ENCODE measurements around the gene EFNB1.
"Not testable (repeated sequence)": the region's sequence is repeated elsewhere in the genome, so short reads cannot be mapped to it uniquely, and the experiment has no call there.

The EFNB1 gene

GRCh38 chrX:68828740-68829581 lies at the start of gene EFNB1:
Gene EFNB1 (plus strand): TSS chrX:68829021. CDS start chrX:68829777, 756 bp downstream.
- ChIA-PET POLR2A (interaction anchor here (0.5 to 1.1 kb wide), 5 partner anchors 199 to 391 kb away, joined by 3 to 5 read pairs (median 3); no protein-coding TSS in a partner anchor), CTCF (interaction anchor here (0.7 to 5.5 kb wide), 21 partner anchors 8 to 562 kb away, joined by 3 to 53 read pairs (median 5); no protein-coding TSS in a partner anchor)
- DNase-seq (ENCODE audit: extremely low spot score) = peak; percentile 85
- no peak for TF ChIP-seq CTCF (IDR thresholded peaks at IDR 0.05; ENCODE audit: control extremely low read depth, extremely low read depth, low read depth, missing control alignments)

GRCh38 chrX:68781295-68781694 lies 47.5 kb upstream of the EFNB1 start:
- CTCF ChIA-PET; POLR2A ChIA-PET; DNase-seq (ENCODE audit: extremely low spot score): not testable (repeated sequence)

DNA sequence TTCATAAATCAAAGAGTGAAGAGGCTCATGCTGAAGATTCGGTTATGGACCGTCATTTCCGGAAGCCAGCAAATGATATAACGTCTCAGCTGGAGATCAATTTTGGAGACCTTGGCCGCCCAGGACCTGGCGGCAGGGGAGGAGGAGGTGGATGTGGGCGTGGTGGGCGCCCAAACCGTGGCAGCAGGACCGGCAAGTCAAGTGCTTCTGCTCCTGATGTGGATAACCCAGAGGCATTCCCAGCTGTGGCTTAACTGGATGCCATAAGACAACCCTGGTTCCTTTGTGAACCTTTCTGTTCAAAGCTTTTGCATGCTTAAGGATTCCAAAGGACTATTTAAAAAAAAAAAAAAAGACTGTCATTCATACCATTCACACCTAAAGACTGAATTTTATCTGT lies 44.0 kb upstream of the EFNB1 start:
- no peak for TF ChIP-seq CTCF (IDR thresholded peaks at IDR 0.05; ENCODE audit: control extremely low read depth, extremely low read depth, low read depth, missing control alignments)
- ChIA-PET CTCF (no interaction called here), POLR2A (no interaction called here)
- DNase-seq (ENCODE audit: extremely low spot score) = no peak

DNA sequence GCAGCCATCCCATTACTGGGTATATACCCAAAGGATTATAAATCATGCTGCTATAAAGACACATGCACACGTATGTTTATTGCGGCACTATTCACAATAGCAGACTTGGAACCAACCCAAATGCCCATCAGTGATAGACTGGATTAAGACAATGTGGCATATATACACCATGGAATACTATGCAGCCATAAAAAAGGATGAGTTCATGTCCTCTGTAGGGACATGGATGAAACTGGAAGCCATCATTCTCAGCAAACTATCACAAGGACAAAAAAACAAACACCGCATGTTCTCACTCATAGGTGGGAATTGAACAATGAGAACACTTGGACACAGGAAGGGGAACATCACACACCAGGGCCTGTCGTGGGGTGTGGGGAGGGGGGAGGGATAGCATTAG lies 42.2 kb upstream of the EFNB1 start:
- POLR2A ChIA-PET; DNase-seq (ENCODE audit: extremely low spot score); CTCF ChIA-PET: not testable (repeated sequence)

GRCh38 chrX:68789966-68790365 lies 38.9 kb upstream of the EFNB1 start:
- ChIA-PET CTCF (interaction anchor here (1.1 kb wide), 1 partner anchor 432 kb away, joined by 3 read pairs; no protein-coding TSS in a partner anchor), POLR2A (no interaction called here)
- no peak for TF ChIP-seq CTCF (IDR thresholded peaks at IDR 0.05; ENCODE audit: control extremely low read depth, extremely low read depth, low read depth, missing control alignments)
- no peak for DNase-seq (ENCODE audit: extremely low spot score)

DNA sequence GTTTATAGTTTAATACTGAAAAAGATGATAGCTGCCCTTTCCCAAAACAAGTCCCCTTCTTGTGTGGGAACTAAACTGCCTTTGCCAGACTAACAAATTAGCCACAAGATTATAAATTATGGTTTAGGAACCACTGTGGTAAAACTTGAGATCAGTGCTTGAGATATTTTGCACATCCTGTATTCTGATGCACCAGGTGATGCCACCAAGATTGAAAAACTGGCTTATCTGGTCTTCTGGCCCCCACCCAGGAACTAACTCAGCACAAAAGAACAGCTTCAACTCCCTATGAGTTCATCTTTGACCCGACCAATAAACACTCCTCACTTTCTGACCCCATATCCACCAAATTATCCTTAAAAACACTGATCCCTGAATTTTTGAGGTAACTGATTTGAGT lies 36.7 kb upstream of the EFNB1 start:
- no peak for TF ChIP-seq CTCF (IDR thresholded peaks at IDR 0.05; ENCODE audit: control extremely low read depth, extremely low read depth, low read depth, missing control alignments)
- DNase-seq (ENCODE audit: extremely low spot score) = no peak
- ChIA-PET CTCF (no interaction called here), POLR2A (no interaction called here)

- POLR2A ChIA-PET = no interaction called here
- CTCF ChIA-PET = interaction anchor here (0.8 kb wide), 1 partner anchor 33 kb away, joined by 3 read pairs; no protein-coding TSS in a partner anchor
- TF ChIP-seq CTCF (IDR thresholded peaks at IDR 0.05; ENCODE audit: control extremely low read depth, extremely low read depth, low read depth, missing control alignments) = no peak
- DNase-seq (ENCODE audit: extremely low spot score) = no peak
Measured at GRCh38 chrX:68794461-68794860, 34.4 kb upstream of the EFNB1 start.
